WTC11 (cell line): ENCODE data around the gene ARL5B.

Source experiments
- PRDM15 ChIP-seq: sonication (generic); formaldehyde crosslinking; IDR thresholded peaks from 2 replicates; pipeline ENCODE4 v1.8.0; 2022; ENCODE audit warnings: missing genetic modification reagents
- TF ChIP-seq, protein P1 (sequence below): sonication (generic); formaldehyde crosslinking; IDR thresholded peaks from 2 replicates; pipeline ENCODE4 v1.8.0; 2023; ENCODE audit warnings: mild to moderate bottlenecking, missing genetic modification reagents

GRCh38 chr10:18687195-18687594, 28.0 kb downstream of the ARL5B start:
- TF ChIP-seq, protein P1, sequence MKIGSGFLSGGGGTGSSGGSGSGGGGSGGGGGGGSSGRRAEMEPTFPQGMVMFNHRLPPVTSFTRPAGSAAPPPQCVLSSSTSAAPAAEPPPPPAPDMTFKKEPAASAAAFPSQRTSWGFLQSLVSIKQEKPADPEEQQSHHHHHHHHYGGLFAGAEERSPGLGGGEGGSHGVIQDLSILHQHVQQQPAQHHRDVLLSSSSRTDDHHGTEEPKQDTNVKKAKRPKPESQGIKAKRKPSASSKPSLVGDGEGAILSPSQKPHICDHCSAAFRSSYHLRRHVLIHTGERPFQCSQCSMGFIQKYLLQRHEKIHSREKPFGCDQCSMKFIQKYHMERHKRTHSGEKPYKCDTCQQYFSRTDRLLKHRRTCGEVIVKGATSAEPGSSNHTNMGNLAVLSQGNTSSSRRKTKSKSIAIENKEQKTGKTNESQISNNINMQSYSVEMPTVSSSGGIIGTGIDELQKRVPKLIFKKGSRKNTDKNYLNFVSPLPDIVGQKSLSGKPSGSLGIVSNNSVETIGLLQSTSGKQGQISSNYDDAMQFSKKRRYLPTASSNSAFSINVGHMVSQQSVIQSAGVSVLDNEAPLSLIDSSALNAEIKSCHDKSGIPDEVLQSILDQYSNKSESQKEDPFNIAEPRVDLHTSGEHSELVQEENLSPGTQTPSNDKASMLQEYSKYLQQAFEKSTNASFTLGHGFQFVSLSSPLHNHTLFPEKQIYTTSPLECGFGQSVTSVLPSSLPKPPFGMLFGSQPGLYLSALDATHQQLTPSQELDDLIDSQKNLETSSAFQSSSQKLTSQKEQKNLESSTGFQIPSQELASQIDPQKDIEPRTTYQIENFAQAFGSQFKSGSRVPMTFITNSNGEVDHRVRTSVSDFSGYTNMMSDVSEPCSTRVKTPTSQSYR: no peak
- no peak for TF ChIP-seq PRDM15 (CRISPR knock-in tag)
